IMR-90 (cell line): ENCODE measurements around the gene TARS3. TPM values are rescaled to one million over a fixed set of nuclear protein-coding genes. Genes with fewer than 3 reads are reported as not detected.
A peak's percentile ranks its signal among the peaks of the same experiment; 100 is the strongest.

Source experiments
- ATAC-seq: fragments of 200-7000 bp; cut with Tn5 transposase; 2 replicates; pipeline ENCODE4 v1.9.1; 2020; ENCODE audit warnings: low read depth, mild to moderate bottlenecking, moderate library complexity
- BruUV-seq: library from RNA; stranded (reverse); fragments of 400-500 nt; replicated peaks from 2 replicates; lab custom pipeline; 2021; lab: Mats Ljungman, UMichigan
- CTCF ChIA-PET: fragments of 300-600 bp; formaldehyde crosslinking; extraction: SDS; loops from one replicate; lab custom pipeline; 2021; ENCODE audit warnings: antibody characterized with exemption; lab: Yijun Ruan, JAX
- POLR2A ChIA-PET: fragments of 300-600 bp; sonication (Branson Sonifier 250); formaldehyde crosslinking; loops from one replicate; lab custom pipeline; 2022; ENCODE audit warnings: antibody characterized with exemption; ENCODE audit not compliant: unreplicated experiment; lab: Charles Lee
- DNase-seq: peaks from one replicate; pipeline ENCODE4 v3.0.0; 2013
- H2AFZ ChIP-seq: replicated peaks from 2 replicates; pipeline ENCODE3; 2013; ENCODE audit warnings: low read length, mild to moderate bottlenecking; ENCODE audit not compliant: poor library complexity
- H2AK5ac ChIP-seq: 2 replicates; pipeline ENCODE4 v1.6.1; 2013; ENCODE audit warnings: low read depth, low read length, inconsistent platforms
- H2AK9ac ChIP-seq: replicated peaks from 2 replicates; pipeline ENCODE3; 2013; ENCODE audit warnings: mild to moderate bottlenecking, low read depth, low read length, moderate library complexity; ENCODE audit not compliant: poor library complexity
- H2BK120ac ChIP-seq: 2 replicates; pipeline ENCODE4 v1.6.1; 2013; ENCODE audit warnings: low read depth, low read length, inconsistent platforms
- H2BK15ac ChIP-seq: 3 replicates; pipeline ENCODE4 v1.6.1; 2013; ENCODE audit warnings: low read depth, low read length, inconsistent platforms
- H2BK20ac ChIP-seq: 2 replicates; pipeline ENCODE4 v1.6.1; 2013; ENCODE audit warnings: low read depth, mild to moderate bottlenecking, inconsistent platforms, low read length, moderate library complexity
- H2BK5ac ChIP-seq: 2 replicates; pipeline ENCODE4 v1.6.1; 2013; ENCODE audit warnings: mild to moderate bottlenecking, low read depth, low read length, inconsistent platforms; ENCODE audit not compliant: poor library complexity, severe bottlenecking
- H3K14ac ChIP-seq: replicated peaks from 2 replicates; pipeline ENCODE4 v1.6.1; 2013; ENCODE audit warnings: low read depth, low read length, inconsistent platforms
- H3K18ac ChIP-seq: 2 replicates; pipeline ENCODE4 v1.6.1; 2013; ENCODE audit warnings: low read depth, low read length, control low read depth
- H3K23ac ChIP-seq: 2 replicates; pipeline ENCODE4 v1.6.1; 2013; ENCODE audit warnings: low read depth, low read length, inconsistent platforms
- H3K27ac ChIP-seq: 2 replicates; pipeline ENCODE4 v1.5.1; 2013; ENCODE audit warnings: mild to moderate bottlenecking, control low read depth, low read length; ENCODE audit not compliant: insufficient read depth
- H3K27me3 ChIP-seq: 2 replicates; pipeline ENCODE4 v1.6.1; 2013; ENCODE audit warnings: low read length; ENCODE audit not compliant: control insufficient read depth, insufficient read depth
- H3K36me3 ChIP-seq: 2 replicates; pipeline ENCODE4 v1.6.1; 2013; ENCODE audit warnings: low read length, mixed read lengths; ENCODE audit not compliant: control insufficient read depth, insufficient read depth
- H3K4ac ChIP-seq: 2 replicates; pipeline ENCODE4 v1.6.1; 2013; ENCODE audit warnings: low read depth, low read length, inconsistent platforms
- H3K4me1 ChIP-seq: 2 replicates; pipeline ENCODE4 v1.6.1; 2013; ENCODE audit warnings: low read length, mixed read lengths; ENCODE audit not compliant: control insufficient read depth, insufficient read depth
- H3K4me2 ChIP-seq: 2 replicates; pipeline ENCODE4 v1.6.1; 2013; ENCODE audit warnings: low read depth, mild to moderate bottlenecking, control low read depth, low read length, moderate library complexity
- H3K4me3 ChIP-seq: 2 replicates; pipeline ENCODE4 v1.5.1; 2013; ENCODE audit warnings: low read depth, mild to moderate bottlenecking, control low read depth, low read length, moderate library complexity; ENCODE audit not compliant: insufficient read depth
- H3K56ac ChIP-seq: 2 replicates; pipeline ENCODE4 v1.6.1; 2013; ENCODE audit warnings: low read length, inconsistent platforms; ENCODE audit not compliant: insufficient read depth; ENCODE audit errors: extremely low read depth
- H3K79me1 ChIP-seq, 2 experiments: 2 replicates each; pipeline ENCODE4 v1.6.1; 2013; ENCODE audit warnings: low read length in 2 of 2, inconsistent platforms in 1 of 2, low read depth in 1 of 2
- H3K9ac ChIP-seq: 2 replicates; pipeline ENCODE4 v1.6.1; 2013; ENCODE audit warnings: low read depth, low read length, control low read depth
- H3K9me1 ChIP-seq: 2 replicates; pipeline ENCODE4 v1.6.1; 2013; ENCODE audit warnings: low read length, inconsistent platforms; ENCODE audit not compliant: insufficient read depth
- H3K9me3 ChIP-seq: 2 replicates; pipeline ENCODE4 v1.6.1; 2013; ENCODE audit warnings: low read length; ENCODE audit not compliant: control insufficient read depth, insufficient read depth
- H4K20me1 ChIP-seq: 2 replicates; pipeline ENCODE4 v1.6.1; 2013; ENCODE audit warnings: low read length, inconsistent platforms; ENCODE audit not compliant: insufficient read depth
- H4K5ac ChIP-seq: 2 replicates; pipeline ENCODE4 v1.6.1; 2013; ENCODE audit warnings: mild to moderate bottlenecking, low read depth, low read length, control low read depth
- H4K8ac ChIP-seq, 2 experiments: 2 replicates each; pipeline ENCODE4 v1.6.1; 2013; ENCODE audit warnings: low read depth in 2 of 2, low read length in 2 of 2, control low read depth in 1 of 2, inconsistent platforms in 1 of 2
- H4K91ac ChIP-seq: 2 replicates; pipeline ENCODE4 v1.6.1; 2013; ENCODE audit warnings: low read depth, low read length, inconsistent platforms; ENCODE audit not compliant: insufficient read depth
- BHLHE40 ChIP-seq: fragments of 150-350 bp; IDR thresholded peaks from 2 replicates; pipeline ENCODE4 v1.6.1; 2016; ENCODE audit warnings: mild to moderate bottlenecking, low read depth, low read length
- CEBPB ChIP-seq: IDR thresholded peaks from 2 replicates; pipeline ENCODE4 v1.6.1; 2012; ENCODE audit warnings: low read depth, low read length, improper control_type of control experiment
- CHD1 ChIP-seq: IDR thresholded peaks from 2 replicates; pipeline ENCODE4 v1.6.1; 2012; ENCODE audit warnings: low read depth, low read length, improper control_type of control experiment
- FOS ChIP-seq: fragments of 150-350 bp; IDR thresholded peaks from 2 replicates; pipeline ENCODE4 v1.6.1; 2016; ENCODE audit warnings: low read depth, low read length
- MAFK ChIP-seq: IDR thresholded peaks from 2 replicates; pipeline ENCODE4 v1.6.1; 2012; ENCODE audit warnings: low read depth, low read length, improper control_type of control experiment
- MAZ ChIP-seq: IDR thresholded peaks from 2 replicates; pipeline ENCODE4 v1.6.1; 2012; ENCODE audit warnings: low read depth, mild to moderate bottlenecking, low read length, improper control_type of control experiment, moderate library complexity, borderline replicate concordance
- MXI1 ChIP-seq: IDR thresholded peaks from 2 replicates; pipeline ENCODE4 v1.6.1; 2012; ENCODE audit warnings: low read depth, mild to moderate bottlenecking, low read length, moderate library complexity, borderline replicate concordance
- NFE2L2 ChIP-seq: fragments of 150-350 bp; IDR thresholded peaks from 2 replicates; pipeline ENCODE4 v1.6.1; 2016; ENCODE audit warnings: low read depth, mild to moderate bottlenecking, low read length
- POLR2A ChIP-seq: IDR thresholded peaks from 2 replicates; pipeline ENCODE4 v1.6.1; 2012; ENCODE audit warnings: mild to moderate bottlenecking, low read depth, low read length
- RCOR1 ChIP-seq: IDR thresholded peaks from 2 replicates; pipeline ENCODE4 v1.6.1; 2012; ENCODE audit warnings: mild to moderate bottlenecking, low read length, improper control_type of control experiment; ENCODE audit not compliant: insufficient replicate concordance
- SMC3 ChIP-seq: fragments of 150-350 bp; IDR thresholded peaks from 2 replicates; pipeline ENCODE4 v1.6.1; 2016; ENCODE audit warnings: low read depth, mild to moderate bottlenecking, antibody characterized with exemption, low read length, moderate library complexity
- USF2 ChIP-seq: fragments of 150-350 bp; IDR thresholded peaks from 2 replicates; pipeline ENCODE4 v1.6.1; 2017; ENCODE audit warnings: mild to moderate bottlenecking, antibody characterized with exemption, low read length, low read depth
- WGBS, 2 experiments: methylation state at CpG; one replicate each; pipeline versions ENCODE4 v1.1.5 to v1.1.7; 2013; ENCODE audit warnings: missing lambda C conversion rate in 2 of 2; ENCODE audit not compliant: insufficient read length in 1 of 2; ENCODE audit errors: extremely low coverage in 2 of 2; 5-methylcytosine and 5-hydroxymethylcytosine counted together
- dilution Hi-C: fragments of 300-500 bp; cut with HindIII; formaldehyde crosslinking; loops from one replicate; pipeline ENCODE4 v1.14.3; 2018; ENCODE audit warnings: low sequenced_read_pairs; ENCODE audit not compliant: unreplicated experiment
- in situ Hi-C: fragments of 300-500 bp; cut with MboI; formaldehyde crosslinking; loops from 3 replicates; pipeline ENCODE4 v1.14.3; 2019; ENCODE audit warnings: low sequenced_read_pairs, inconsistent platforms, mixed read lengths
- intact Hi-C: fragments of 100-400 bp; cut with micrococcal nuclease; formaldehyde crosslinking; loops from 2 replicates; pipeline ENCODE4 v1.10.0; 2022
- polyA plus RNA-seq, 3 experiments: library from polyadenylated mRNA; depleted of rRNA; stranded (reverse); fragments of >200 nt; gene quantifications; 2 replicates each; pipeline ENCODE4 v1.2.3, GENCODE V29; 2012; ENCODE audit warnings: low replicate concordance in 1 of 3
- total RNA-seq: library from RNA; depleted of rRNA; stranded (reverse); fragments of >200 nt; gene quantifications from 2 replicates; pipeline ENCODE4 v1.2.3, GENCODE V29; 2012

Gene TARS3
- total and polyA plus RNA-seq, 2 of the 4 experiments (the other 2 are of a cell fraction): 3.4 to 9.3 TPM

GRCh38 chr15:101698314-101698713, 26.0 kb downstream of the TARS3 start:
- Histone ChIP-seq H2AK5ac (no peak overlapping the region), H4K8ac (no peak overlapping the region), H3K27ac (no peak overlapping the region), H3K14ac (no peak overlapping the region), H4K20me1 (no peaks in the 10 kb centered on the region), H2BK15ac (no peak overlapping the region), H2BK20ac (no peak overlapping the region), H2BK120ac (no peak overlapping the region), H3K9ac (no peak overlapping the region), H4K5ac (no peak overlapping the region), H3K9me1 (no peaks in the 10 kb centered on the region), H2AK9ac (no peak overlapping the region), H3K27me3 (no peaks in the 10 kb centered on the region), H3K4me3 (no peak overlapping the region), H3K23ac (no peak overlapping the region), H3K79me1 (no peaks in the 10 kb centered on the region), H3K56ac (no peak overlapping the region), H3K4me2 (no peak overlapping the region), H3K9me3 (no peaks in the 10 kb centered on the region), H3K4ac (no peak overlapping the region), H3K4me1 (no peaks in the 10 kb centered on the region), H3K18ac (no peak overlapping the region), H4K91ac (no peak overlapping the region), H3K36me3 (peaks cover 49% of the 10 kb centered on the region), H2AFZ (no peak overlapping the region), H2BK5ac (no peak overlapping the region)
- POLR2A ChIA-PET: no interaction called here
- ATAC-seq (peak; percentile 49), DNase-seq (peak; percentile 27)
- intact Hi-C loops: no loop called here
- CTCF ChIA-PET: no interaction called here
- in situ Hi-C loops: no loop called here
- dilution Hi-C loops: no loop called here
- WGBS, 2 experiments: no CpG with 5 or more reads among the region's 2 CpGs
- BruUV-seq: no TSS peak
- TF ChIP-seq MAZ: no peak
- no peak for TF ChIP-seq CHD1
- TF ChIP-seq MXI1: no peak
- TF ChIP-seq NFE2L2: no peak
- no peak for TF ChIP-seq BHLHE40
- no peak for TF ChIP-seq RCOR1
- no peak for TF ChIP-seq FOS
- TF ChIP-seq CEBPB: no peak
- no peak for TF ChIP-seq USF2
- TF ChIP-seq MAFK: no peak
- no peak for TF ChIP-seq POLR2A
- no peak for TF ChIP-seq SMC3
